Smooth muscle cell (in vitro differentiated cells): ENCODE results near the gene MOGAT1. TPM values are rescaled to one million over a fixed set of nuclear protein-coding genes. Genes with fewer than 3 reads are reported as not detected.
A peak's percentile ranks its signal among the peaks of the same experiment; 100 is the strongest.

Experiments used
- DNase-seq: peaks from one replicate; lab custom pipeline; 2025; ENCODE audit not compliant: unreplicated experiment; lab: John Stamatoyannopoulos, UW
- H2AFZ ChIP-seq: fragments of 200-600 bp; sonication (generic); 2 replicates; pipeline ENCODE4 v1.6.0; 2016; ENCODE audit warnings: antibody characterized with exemption, low read depth, mild to moderate bottlenecking
- H3F3A ChIP-seq: fragments of 200-600 bp; sonication (generic); 2 replicates; pipeline ENCODE4 v1.6.0; 2017; ENCODE audit warnings: antibody characterized with exemption, low read depth
- H3K27ac ChIP-seq: fragments of 200-600 bp; sonication (generic); 2 replicates; pipeline ENCODE4 v1.5.1; 2016; ENCODE audit warnings: low read depth, mild to moderate bottlenecking
- H3K27me3 ChIP-seq: fragments of 200-600 bp; sonication (generic); 2 replicates; pipeline ENCODE4 v1.6.1; 2016; ENCODE audit warnings: low read depth, mild to moderate bottlenecking
- H3K36me3 ChIP-seq: fragments of 200-600 bp; sonication (generic); 2 replicates; pipeline ENCODE4 v1.5.1; 2016; ENCODE audit warnings: low read depth
- H3K4me1 ChIP-seq: fragments of 200-600 bp; sonication (generic); 2 replicates; pipeline ENCODE4 v1.5.1; 2016; ENCODE audit warnings: low read depth
- H3K4me2 ChIP-seq: fragments of 200-600 bp; sonication (generic); 2 replicates; pipeline ENCODE4 v1.6.0; 2016; ENCODE audit warnings: mild to moderate bottlenecking
- H3K4me3 ChIP-seq: fragments of 200-600 bp; sonication (generic); 2 replicates; pipeline ENCODE4 v1.5.1; 2016; ENCODE audit warnings: mild to moderate bottlenecking
- H3K79me2 ChIP-seq: fragments of 200-600 bp; sonication (generic); 2 replicates; pipeline ENCODE4 v1.6.0; 2016; ENCODE audit warnings: low read depth, mild to moderate bottlenecking
- H3K9ac ChIP-seq: fragments of 200-600 bp; sonication (generic); 2 replicates; pipeline ENCODE4 v1.6.0; 2016; ENCODE audit warnings: low read depth
- H3K9me3 ChIP-seq: fragments of 200-600 bp; sonication (generic); replicated peaks from 2 replicates; pipeline ENCODE4 v1.5.1; 2016; ENCODE audit warnings: low read depth
- H4K20me1 ChIP-seq: fragments of 200-600 bp; sonication (generic); 2 replicates; pipeline ENCODE4 v1.6.0; 2016; ENCODE audit warnings: low read depth
- CTCF ChIP-seq: fragments of 200-600 bp; sonication (generic); IDR thresholded peaks from 2 replicates; pipeline ENCODE4 v1.5.1; 2017; ENCODE audit warnings: borderline replicate concordance, mild to moderate bottlenecking, antibody characterized with exemption; ENCODE audit not compliant: insufficient read depth, poor library complexity, severe bottlenecking
- WGBS: methylation state at CpG from one replicate; pipeline ENCODE4 v1.1.7; 2016; ENCODE audit warnings: low lambda C conversion rate; 5-methylcytosine and 5-hydroxymethylcytosine counted together
- polyA plus RNA-seq: library from polyadenylated mRNA; unstranded; fragments of >200 nt; fragmentation: Nextera tagmentation; extraction: Ambion mirVana; gene quantifications from 2 replicates; pipeline ENCODE4 v1.2.1, GENCODE V29; 2016
- total RNA-seq: library from RNA; depleted of rRNA; stranded (reverse); fragments of >200 nt; gene quantifications from 2 replicates; pipeline ENCODE4 v1.2.3, GENCODE V29; 2014

MOGAT1 gene
- total and polyA plus RNA-seq, 2 experiments from 2014 or later, result 0.25 TPM; not detected in 1

GRCh38 chr2:222733846-222734702, 62.6 kb downstream of the MOGAT1 start:
- Histone ChIP-seq H3K27me3 (no peaks in the 10 kb centered on the region), H3K79me2 (no peaks in the 10 kb centered on the region), H3K4me1 (no peaks in the 10 kb centered on the region), H3F3A (no peaks in the 10 kb centered on the region), H3K9ac (no peak overlapping the region), H4K20me1 (no peaks in the 10 kb centered on the region), H3K36me3 (no peaks in the 10 kb centered on the region), H2AFZ (peak overlapping the region; percentile 46), H3K9me3 (no peaks in the 10 kb centered on the region), H3K4me2 (no peak overlapping the region), H3K4me3 (no peak overlapping the region), H3K27ac (no peak overlapping the region)
- no peak for TF ChIP-seq CTCF
- WGBS, result 83% methylated on average over 10 of the region's 10 CpGs
- DNase-seq, result no peak

- Histone ChIP-seq H3K9ac (no peak overlapping the region), H3K4me2 (no peak overlapping the region), H4K20me1 (no peaks in the 10 kb centered on the region), H2AFZ (peak overlapping the region; percentile 46), H3K4me3 (no peak overlapping the region), H3F3A (no peaks in the 10 kb centered on the region), H3K79me2 (no peaks in the 10 kb centered on the region), H3K27ac (no peak overlapping the region), H3K36me3 (no peaks in the 10 kb centered on the region), H3K4me1 (no peaks in the 10 kb centered on the region), H3K27me3 (no peaks in the 10 kb centered on the region), H3K9me3 (no peaks in the 10 kb centered on the region)
- TF ChIP-seq CTCF, result no peak
- DNase-seq, result no peak
- 95% methylated on average over 1 of the region's 1 CpG for WGBS
These were observed 63.2 kb downstream of the MOGAT1 start for GRCh38 chr2:222734703-222735014.

GRCh38 chr2:222736301-222736700, 64.8 kb downstream of the MOGAT1 start:
- no peak for TF ChIP-seq CTCF
- no peak for DNase-seq
- H3K4me1 ChIP-seq, result no peaks in the 10 kb centered on the region
- no peak overlapping the region for H3K4me3 ChIP-seq
- no peak overlapping the region for H2AFZ ChIP-seq
- no peaks in the 10 kb centered on the region for H3K79me2 ChIP-seq
- WGBS, result 45% methylated on average over 2 of the region's 2 CpGs
- no peaks in the 10 kb centered on the region for H4K20me1 ChIP-seq
- no peak overlapping the region for H3K4me2 ChIP-seq
- H3K36me3 ChIP-seq, result no peaks in the 10 kb centered on the region
- no peaks in the 10 kb centered on the region for H3F3A ChIP-seq
- H3K27me3 ChIP-seq, result no peaks in the 10 kb centered on the region
- no peak overlapping the region for H3K27ac ChIP-seq
- H3K9me3 ChIP-seq, result no peaks in the 10 kb centered on the region
- no peak overlapping the region for H3K9ac ChIP-seq

- 91% methylated on average over 6 of the region's 6 CpGs for WGBS
- Histone ChIP-seq H3K4me1 (no peaks in the 10 kb centered on the region), H3K79me2 (no peaks in the 10 kb centered on the region), H4K20me1 (no peaks in the 10 kb centered on the region), H3K9me3 (no peaks in the 10 kb centered on the region), H2AFZ (no peak overlapping the region), H3F3A (no peaks in the 10 kb centered on the region), H3K4me2 (no peak overlapping the region), H3K4me3 (no peak overlapping the region), H3K27ac (no peak overlapping the region), H3K27me3 (no peaks in the 10 kb centered on the region), H3K36me3 (no peaks in the 10 kb centered on the region), H3K9ac (no peak overlapping the region)
- no peak for TF ChIP-seq CTCF
- DNase-seq, result no peak
These were observed 65.5 kb downstream of the MOGAT1 start for GRCh38 chr2:222736924-222737323.
